ENCODE measurements around the gene ZNF394. TPM values are rescaled to one million over a fixed set of nuclear protein-coding genes. Genes with fewer than 3 reads are reported as not detected.

The ZNF394 gene
- total and polyA plus RNA-seq, 4 donors: 5.5 to 18.3 (median 12.1) TPM

DNA sequence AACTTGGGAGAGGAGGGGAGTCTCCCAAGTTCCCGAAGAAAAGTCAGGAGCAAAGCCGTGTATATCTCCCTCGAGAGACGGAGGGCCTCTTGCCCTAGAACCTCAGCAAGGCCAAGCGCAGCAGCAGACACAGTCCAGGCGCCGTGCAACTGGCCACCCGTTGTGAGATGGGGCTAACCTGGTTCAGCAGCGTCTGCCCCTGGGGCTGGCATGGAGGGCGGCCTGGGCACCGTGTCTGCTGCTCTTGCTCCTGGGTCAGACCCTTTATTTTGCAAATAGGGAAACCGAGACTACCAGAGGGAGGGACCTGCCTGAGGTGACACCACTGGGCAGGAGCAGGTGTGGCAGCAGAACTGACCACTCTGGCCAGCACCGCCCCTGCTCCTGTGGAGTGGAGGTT is 47.5 kb downstream of the ZNF394 start:
- no peak for DNase-seq (ENCODE audit: low spot score)
- Histone ChIP-seq H3K4me3 (ENCODE audit: low read depth in 1 of 3, low read length in 3 of 3) (no peak overlapping the region), H3K9me3 (ENCODE audit: control insufficient read depth in 4 of 4, low read length in 3 of 4) (no peaks in the 10 kb centered on the region), H3K9ac (ENCODE audit: low read depth in 1 of 2, low read length in 2 of 2) (no peak overlapping the region), H3K27me3 (ENCODE audit: control insufficient read depth in 4 of 4, insufficient read depth in 4 of 4, low read length in 3 of 4) (no peaks in the 10 kb centered on the region), H3K36me3 (ENCODE audit: control insufficient read depth in 4 of 4, insufficient read depth in 3 of 4, low read depth in 1 of 4, low read length in 3 of 4) (peaks cover 26 to 85% (median 29%) of the 10 kb centered on the region in 4 donors), H3K4me1 (ENCODE audit: control insufficient read depth in 4 of 4, insufficient read depth in 4 of 4, low read length in 3 of 4) (no peaks in the 10 kb centered on the region), H3K27ac (ENCODE audit: low read depth in 1 of 2, low read length in 2 of 2) (no peak overlapping the region)
- no peak for TF ChIP-seq RXRA (IDR thresholded peaks at IDR 0.05)
- no peak for TF ChIP-seq EGR1 (IDR thresholded peaks at IDR 0.05; ENCODE audit: low read depth in 2 of 2)
- TF ChIP-seq HNF4A (conservative IDR thresholded peaks at IDR 0.05): no peak
- no peak for TF ChIP-seq FOXA1 (IDR thresholded peaks at IDR 0.05)
- TF ChIP-seq TAF1 (conservative IDR thresholded peaks at IDR 0.05): no peak
- no peak for TF ChIP-seq JUND (IDR thresholded peaks at IDR 0.05)
- no peak for TF ChIP-seq FOXA2 (IDR thresholded peaks at IDR 0.05)
- TF ChIP-seq ZBTB33 (IDR thresholded peaks at IDR 0.05): no peak
- TF ChIP-seq YY1 (IDR thresholded peaks at IDR 0.05): no peak
- TF ChIP-seq, protein P1, sequence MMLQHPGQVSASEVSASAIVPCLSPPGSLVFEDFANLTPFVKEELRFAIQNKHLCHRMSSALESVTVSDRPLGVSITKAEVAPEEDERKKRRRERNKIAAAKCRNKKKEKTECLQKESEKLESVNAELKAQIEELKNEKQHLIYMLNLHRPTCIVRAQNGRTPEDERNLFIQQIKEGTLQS (IDR thresholded peaks at IDR 0.05): no peak
- no peak for TF ChIP-seq GABPA (IDR thresholded peaks at IDR 0.05 in 1 of 2, conservative IDR thresholded peaks at IDR 0.05 in 1 of 2)
- no peak for TF ChIP-seq RAD21 (IDR thresholded peaks at IDR 0.05)
- TF ChIP-seq MAX (IDR thresholded peaks at IDR 0.05): no peak
- no peak for TF ChIP-seq SP1 (IDR thresholded peaks at IDR 0.05)
- 96% methylated on average over 13 of the region's 13 CpGs for WGBS

DNA sequence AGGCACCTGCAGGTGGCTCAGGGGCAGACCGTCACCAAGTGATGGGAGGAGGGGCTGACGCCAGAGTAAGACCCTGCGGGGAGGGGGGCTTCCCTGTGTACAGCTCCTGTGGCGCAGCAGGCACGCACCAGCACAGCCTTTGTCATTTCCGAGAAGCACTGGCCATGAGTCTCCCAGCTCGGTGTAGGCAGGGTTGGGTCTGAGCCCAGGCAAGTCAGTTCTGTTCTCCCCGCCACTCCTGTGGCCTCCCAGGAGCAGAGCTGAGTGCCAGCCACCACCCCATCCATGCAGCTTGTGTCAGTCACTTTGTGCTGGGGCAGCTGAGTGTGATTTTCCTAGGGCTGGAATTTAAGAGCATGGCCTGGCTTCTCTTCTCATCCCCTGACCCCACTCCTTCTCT is 48.1 kb downstream of the ZNF394 start:
- DNase-seq (ENCODE audit: low spot score): no peak
- no peak overlapping the region for H3K27ac ChIP-seq (ENCODE audit: low read depth in 1 of 2, low read length in 2 of 2)
- no peaks in the 10 kb centered on the region for H3K27me3 ChIP-seq (ENCODE audit: control insufficient read depth in 4 of 4, insufficient read depth in 4 of 4, low read length in 3 of 4)
- 96% methylated on average over 8 of the region's 8 CpGs for WGBS
- TF ChIP-seq GABPA (IDR thresholded peaks at IDR 0.05 in 1 of 2, conservative IDR thresholded peaks at IDR 0.05 in 1 of 2): no peak
- TF ChIP-seq, protein P2, sequence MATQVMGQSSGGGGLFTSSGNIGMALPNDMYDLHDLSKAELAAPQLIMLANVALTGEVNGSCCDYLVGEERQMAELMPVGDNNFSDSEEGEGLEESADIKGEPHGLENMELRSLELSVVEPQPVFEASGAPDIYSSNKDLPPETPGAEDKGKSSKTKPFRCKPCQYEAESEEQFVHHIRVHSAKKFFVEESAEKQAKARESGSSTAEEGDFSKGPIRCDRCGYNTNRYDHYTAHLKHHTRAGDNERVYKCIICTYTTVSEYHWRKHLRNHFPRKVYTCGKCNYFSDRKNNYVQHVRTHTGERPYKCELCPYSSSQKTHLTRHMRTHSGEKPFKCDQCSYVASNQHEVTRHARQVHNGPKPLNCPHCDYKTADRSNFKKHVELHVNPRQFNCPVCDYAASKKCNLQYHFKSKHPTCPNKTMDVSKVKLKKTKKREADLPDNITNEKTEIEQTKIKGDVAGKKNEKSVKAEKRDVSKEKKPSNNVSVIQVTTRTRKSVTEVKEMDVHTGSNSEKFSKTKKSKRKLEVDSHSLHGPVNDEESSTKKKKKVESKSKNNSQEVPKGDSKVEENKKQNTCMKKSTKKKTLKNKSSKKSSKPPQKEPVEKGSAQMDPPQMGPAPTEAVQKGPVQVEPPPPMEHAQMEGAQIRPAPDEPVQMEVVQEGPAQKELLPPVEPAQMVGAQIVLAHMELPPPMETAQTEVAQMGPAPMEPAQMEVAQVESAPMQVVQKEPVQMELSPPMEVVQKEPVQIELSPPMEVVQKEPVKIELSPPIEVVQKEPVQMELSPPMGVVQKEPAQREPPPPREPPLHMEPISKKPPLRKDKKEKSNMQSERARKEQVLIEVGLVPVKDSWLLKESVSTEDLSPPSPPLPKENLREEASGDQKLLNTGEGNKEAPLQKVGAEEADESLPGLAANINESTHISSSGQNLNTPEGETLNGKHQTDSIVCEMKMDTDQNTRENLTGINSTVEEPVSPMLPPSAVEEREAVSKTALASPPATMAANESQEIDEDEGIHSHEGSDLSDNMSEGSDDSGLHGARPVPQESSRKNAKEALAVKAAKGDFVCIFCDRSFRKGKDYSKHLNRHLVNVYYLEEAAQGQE (IDR thresholded peaks at IDR 0.05): no peak
- TF ChIP-seq YY1 (IDR thresholded peaks at IDR 0.05): no peak
- TF ChIP-seq FOXA1 (IDR thresholded peaks at IDR 0.05): no peak
- TF ChIP-seq, protein P3, sequence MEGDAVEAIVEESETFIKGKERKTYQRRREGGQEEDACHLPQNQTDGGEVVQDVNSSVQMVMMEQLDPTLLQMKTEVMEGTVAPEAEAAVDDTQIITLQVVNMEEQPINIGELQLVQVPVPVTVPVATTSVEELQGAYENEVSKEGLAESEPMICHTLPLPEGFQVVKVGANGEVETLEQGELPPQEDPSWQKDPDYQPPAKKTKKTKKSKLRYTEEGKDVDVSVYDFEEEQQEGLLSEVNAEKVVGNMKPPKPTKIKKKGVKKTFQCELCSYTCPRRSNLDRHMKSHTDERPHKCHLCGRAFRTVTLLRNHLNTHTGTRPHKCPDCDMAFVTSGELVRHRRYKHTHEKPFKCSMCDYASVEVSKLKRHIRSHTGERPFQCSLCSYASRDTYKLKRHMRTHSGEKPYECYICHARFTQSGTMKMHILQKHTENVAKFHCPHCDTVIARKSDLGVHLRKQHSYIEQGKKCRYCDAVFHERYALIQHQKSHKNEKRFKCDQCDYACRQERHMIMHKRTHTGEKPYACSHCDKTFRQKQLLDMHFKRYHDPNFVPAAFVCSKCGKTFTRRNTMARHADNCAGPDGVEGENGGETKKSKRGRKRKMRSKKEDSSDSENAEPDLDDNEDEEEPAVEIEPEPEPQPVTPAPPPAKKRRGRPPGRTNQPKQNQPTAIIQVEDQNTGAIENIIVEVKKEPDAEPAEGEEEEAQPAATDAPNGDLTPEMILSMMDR (IDR thresholded peaks at IDR 0.05; ENCODE audit: low read depth, low read length, missing input control): no peak
- TF ChIP-seq HNF4A (conservative IDR thresholded peaks at IDR 0.05): no peak
- TF ChIP-seq FOXA2 (IDR thresholded peaks at IDR 0.05): no peak
- TF ChIP-seq EGR1 (IDR thresholded peaks at IDR 0.05; ENCODE audit: low read depth in 2 of 2): no peak
- TF ChIP-seq, protein P1 (IDR thresholded peaks at IDR 0.05): no peak
- peaks cover 21 to 80% (median 24%) of the 10 kb centered on the region in 4 donors for H3K36me3 ChIP-seq (ENCODE audit: control insufficient read depth in 4 of 4, insufficient read depth in 3 of 4, low read depth in 1 of 4, low read length in 3 of 4)
- no peak overlapping the region for H3K4me3 ChIP-seq (ENCODE audit: low read depth in 1 of 3, low read length in 3 of 3)
- H3K9me3 ChIP-seq (ENCODE audit: control insufficient read depth in 4 of 4, low read length in 3 of 4): no peaks in the 10 kb centered on the region
- no peaks in the 10 kb centered on the region for H3K4me1 ChIP-seq (ENCODE audit: control insufficient read depth in 4 of 4, insufficient read depth in 4 of 4, low read length in 3 of 4)
- no peak overlapping the region for H3K9ac ChIP-seq (ENCODE audit: low read depth in 1 of 2, low read length in 2 of 2)
